Common myeloid progenitor, CD34-positive (primary cell): ENCODE data around the gene COMMD10.

Source experiments
- CTCF ChIA-PET: fragments of 350-600 bp; sonication (Branson Sonifier 250); formaldehyde crosslinking; loops from one replicate; lab custom pipeline; 2021; ENCODE audit warnings: antibody characterized with exemption; lab: Charles Lee
- POLR2A ChIA-PET: fragments of 350-600 bp; sonication (Branson Sonifier 250); formaldehyde crosslinking; loops from one replicate; lab custom pipeline; 2021; ENCODE audit warnings: antibody characterized with exemption; lab: Charles Lee
- DNase-seq, 3 donors: peaks; one replicate each; pipeline versions ENCODE4 v3.0.0 to v3.0.0-alpha.2; 2013
- H3K27ac ChIP-seq, 2 experiments: 1 replicate in 1 of 2; 2 replicates in 1 of 2; pipeline ENCODE4 v1.7.0; 2013; ENCODE audit warnings: inconsistent platforms in 2 of 2, low read length in 2 of 2, mild to moderate bottlenecking in 2 of 2, low read depth in 1 of 2, moderate library complexity in 1 of 2; ENCODE audit not compliant: severe bottlenecking in 2 of 2, insufficient read depth in 1 of 2, poor library complexity in 1 of 2
- H3K27me3 ChIP-seq, 5 experiments: replicated peaks in 2 of 5; 1 replicate in 3 of 5; 2 replicates in 2 of 5; pipeline versions ENCODE4 v1.6.1 to v1.7.0; 2013; ENCODE audit warnings: low read length in 4 of 5, mild to moderate bottlenecking in 2 of 5, moderate library complexity in 2 of 5, inconsistent platforms in 1 of 5; ENCODE audit not compliant: insufficient read depth in 5 of 5, control insufficient read depth in 4 of 5
- H3K36me3 ChIP-seq, 4 experiments: 1 replicate in 2 of 4; 2 replicates in 2 of 4; pipeline versions ENCODE4 v1.6.1 to v1.7.0; 2013; ENCODE audit warnings: low read length in 3 of 4, control low read depth in 1 of 4, mild to moderate bottlenecking in 1 of 4; ENCODE audit not compliant: control insufficient read depth in 4 of 4, insufficient read depth in 4 of 4
- H3K4me1 ChIP-seq, 4 experiments: 1 replicate in 3 of 4; 2 replicates in 1 of 4; pipeline versions ENCODE4 v1.6.1 to v1.7.1; 2013; ENCODE audit warnings: low read length in 3 of 4, mild to moderate bottlenecking in 3 of 4, control low read depth in 1 of 4, inconsistent platforms in 1 of 4, moderate library complexity in 1 of 4; ENCODE audit not compliant: control insufficient read depth in 4 of 4, insufficient read depth in 4 of 4; ENCODE audit errors: control extremely low read depth in 1 of 4
- H3K4me3 ChIP-seq, 7 experiments: 1 replicate in 4 of 7; 2 replicates in 3 of 7; pipeline versions ENCODE4 v1.5.1 to v1.7.0; 2013; ENCODE audit warnings: mild to moderate bottlenecking in 7 of 7, low read length in 6 of 7, moderate library complexity in 6 of 7, inconsistent platforms in 2 of 7, low read depth in 2 of 7, control low read depth in 1 of 7; ENCODE audit not compliant: insufficient read depth in 4 of 7, control insufficient read depth in 1 of 7; ENCODE audit errors: extremely low read depth in 1 of 7
- H3K9me3 ChIP-seq, 5 experiments: 1 replicate in 4 of 5; 2 replicates in 1 of 5; pipeline versions ENCODE4 v1.6.1 to v1.7.1; 2013; ENCODE audit warnings: low read length in 4 of 5, mild to moderate bottlenecking in 2 of 5, inconsistent platforms in 1 of 5, low read depth in 1 of 5, moderate library complexity in 1 of 5; ENCODE audit not compliant: control insufficient read depth in 4 of 5, insufficient read depth in 2 of 5; ENCODE audit errors: control extremely low read depth in 1 of 5
- WGBS: methylation state at CpG from one replicate; pipeline ENCODE4 v1.1.5; 2013; ENCODE audit not compliant: insufficient coverage; 5-methylcytosine and 5-hydroxymethylcytosine counted together

The COMMD10 gene

DNA sequence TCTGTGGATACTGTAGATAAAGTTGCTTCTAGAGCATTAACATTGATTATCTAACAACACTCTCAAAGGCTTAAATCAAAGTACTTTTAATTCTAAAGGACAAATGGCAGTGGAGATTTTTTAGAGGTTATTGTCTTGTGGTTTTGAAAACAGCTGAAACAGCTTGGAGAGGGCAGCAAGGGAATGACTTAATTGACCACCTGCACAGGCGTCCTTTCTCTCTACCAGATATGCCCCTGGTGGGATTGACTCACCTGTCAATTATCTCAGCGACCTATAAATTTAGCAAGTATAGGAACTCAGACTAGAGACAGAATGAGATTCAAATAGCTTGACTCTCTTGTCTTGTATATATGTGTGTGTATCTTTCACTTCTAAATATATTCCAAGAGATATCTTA lies 39.0 kb upstream of the COMMD10 start:
- no peak for DNase-seq
- ChIA-PET POLR2A (no interaction called here), CTCF (interaction anchor here (1.2 kb wide), 1 partner anchor 9 kb away, joined by 3 read pairs; no protein-coding TSS in a partner anchor)
- 100% methylated on average over 1 of the region's 2 CpGs for WGBS
- Histone ChIP-seq H3K9me3 (no peaks in the 10 kb centered on the region), H3K27ac (no peak overlapping the region), H3K36me3 (no peaks in the 10 kb centered on the region), H3K4me3 (no peak overlapping the region), H3K4me1 (no peaks in the 10 kb centered on the region), H3K27me3 (peaks cover 0 to 2% (median 0%) of the 10 kb centered on the region in 5 experiments)

DNA sequence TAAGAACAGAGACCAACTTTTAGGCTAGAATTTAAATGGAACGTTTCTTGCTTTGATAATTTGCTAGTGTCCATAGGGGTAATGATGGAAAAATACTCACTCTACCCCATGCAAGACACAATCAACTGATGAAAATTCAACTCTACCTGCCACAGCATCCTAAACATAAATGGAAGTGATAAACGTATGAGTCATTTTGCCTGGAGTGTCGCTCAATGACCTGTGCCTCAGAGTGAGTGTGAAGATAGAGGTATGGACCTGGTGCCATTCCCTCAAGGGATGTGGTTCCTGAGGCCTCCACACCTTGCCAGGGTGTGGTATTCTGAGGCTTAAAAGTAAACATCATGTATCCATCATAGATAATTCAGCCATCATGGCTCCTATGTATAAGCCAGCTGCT lies 38.6 kb upstream of the COMMD10 start:
- H3K36me3 ChIP-seq, result no peaks in the 10 kb centered on the region
- DNase-seq, result no peak
- no peak overlapping the region for H3K27ac ChIP-seq
- no peaks in the 10 kb centered on the region for H3K4me1 ChIP-seq
- H3K9me3 ChIP-seq, result no peaks in the 10 kb centered on the region
- peaks cover 0 to 2% (median 0%) of the 10 kb centered on the region in 5 experiments for H3K27me3 ChIP-seq
- H3K4me3 ChIP-seq, result no peak overlapping the region
- 80% methylated on average over 1 of the region's 3 CpGs for WGBS
- CTCF ChIA-PET, result interaction anchor here (1.2 kb wide), 1 partner anchor 10 kb away, joined by 3 read pairs; no protein-coding TSS in a partner anchor
- POLR2A ChIA-PET, result no interaction called here

- WGBS, result 100% methylated on average over 2 of the region's 2 CpGs
- Histone ChIP-seq H3K27ac (no peak overlapping the region), H3K4me1 (no peaks in the 10 kb centered on the region), H3K4me3 (no peak overlapping the region), H3K36me3 (no peaks in the 10 kb centered on the region), H3K27me3 (peaks cover 0 to 2% (median 0%) of the 10 kb centered on the region in 5 experiments), H3K9me3 (no peaks in the 10 kb centered on the region)
- POLR2A ChIA-PET, result no interaction called here
- CTCF ChIA-PET, result no interaction called here
- no peak for DNase-seq
Measured at GRCh38 chr5:116046823-116047222, 38.0 kb upstream of the COMMD10 start.

DNA sequence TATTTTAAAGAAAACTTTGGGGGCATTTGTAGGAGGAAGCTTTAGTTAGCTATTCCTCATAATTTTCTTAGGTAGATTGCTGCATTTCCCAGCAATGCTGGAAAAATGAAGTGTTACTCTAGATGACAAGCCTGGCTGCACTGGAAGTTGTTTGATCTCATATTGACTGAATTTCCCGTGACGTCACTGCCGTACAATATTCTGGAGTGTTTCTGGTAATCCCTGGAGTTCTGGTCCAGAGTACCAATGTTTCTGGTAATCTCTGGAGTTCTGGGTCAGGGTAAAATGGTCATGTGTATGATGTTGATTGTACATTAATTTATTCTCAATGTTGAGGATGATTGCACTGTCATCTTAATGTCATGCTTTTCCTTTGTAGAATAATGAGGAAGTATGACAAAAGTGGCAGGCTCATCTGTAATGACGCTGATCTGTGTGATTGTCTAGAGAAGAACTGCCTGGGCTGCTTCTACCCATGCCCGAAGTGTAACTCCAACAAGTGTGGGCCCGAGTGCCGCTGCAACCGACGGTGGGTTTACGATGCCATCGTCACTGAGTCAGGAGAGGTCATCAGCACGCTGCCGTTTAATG lies 26.4 kb upstream of the COMMD10 start:
- Histone ChIP-seq H3K27ac (no peak overlapping the region), H3K4me3 (no peak overlapping the region), H3K27me3 (no peaks in the 10 kb centered on the region), H3K9me3 (peaks cover 0 to 1% (median 0%) of the 10 kb centered on the region in 5 experiments), H3K36me3 (no peaks in the 10 kb centered on the region), H3K4me1 (no peaks in the 10 kb centered on the region)
- 96% methylated on average over 7 of the region's 13 CpGs for WGBS
- CTCF ChIA-PET, result no interaction called here
- POLR2A ChIA-PET, result no interaction called here
- peak in 2 of 3 donors; percentile 9 to 27 for DNase-seq

- ChIA-PET CTCF (no interaction called here), POLR2A (no interaction called here)
- Histone ChIP-seq H3K4me1 (no peaks in the 10 kb centered on the region), H3K36me3 (no peaks in the 10 kb centered on the region), H3K27me3 (no peaks in the 10 kb centered on the region), H3K27ac (no peak overlapping the region), H3K9me3 (no peaks in the 10 kb centered on the region), H3K4me3 (no peak overlapping the region)
- no CpG with 5 or more reads among the region's 2 CpGs for WGBS
- DNase-seq, result no peak
Measured at GRCh38 chr5:116062352-116062751, 22.5 kb upstream of the COMMD10 start.

DNA sequence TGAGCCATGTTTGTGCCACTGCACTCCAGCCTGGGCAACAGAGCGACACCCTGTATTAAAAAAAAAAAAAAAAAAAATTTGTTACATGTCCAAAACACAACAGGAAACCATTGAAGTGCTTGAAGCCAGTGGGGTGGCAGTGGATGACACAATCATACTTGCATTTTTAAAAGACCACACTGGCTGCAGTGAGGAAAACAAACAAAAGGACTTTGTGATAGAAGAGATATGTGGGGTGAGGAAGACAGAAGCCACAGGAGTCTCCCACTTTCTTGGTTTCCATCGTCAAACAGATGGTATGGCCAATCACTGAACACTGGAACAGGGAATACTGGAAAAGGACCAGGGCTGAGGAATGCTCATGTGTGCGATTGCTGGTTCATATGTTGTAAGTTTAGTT lies 20.9 kb upstream of the COMMD10 start:
- Histone ChIP-seq H3K9me3 (no peaks in the 10 kb centered on the region), H3K36me3 (no peaks in the 10 kb centered on the region), H3K4me1 (no peaks in the 10 kb centered on the region), H3K27me3 (no peaks in the 10 kb centered on the region), H3K4me3 (no peak overlapping the region), H3K27ac (no peak overlapping the region)
- no peak for DNase-seq
- WGBS, result 85% methylated on average over 2 of the region's 3 CpGs
- CTCF ChIA-PET, result interaction anchor here (0.7 kb wide), 1 partner anchor 177 kb away, joined by 3 read pairs; no protein-coding TSS in a partner anchor
- POLR2A ChIA-PET, result no interaction called here

GRCh38 chr5:116068028-116068632 lies 16.7 kb upstream of the COMMD10 start:
- 26% methylated on average over 3 of the region's 4 CpGs for WGBS
- ChIA-PET POLR2A (no interaction called here), CTCF (interaction anchor here (0.7 to 3.4 kb wide), 10 partner anchors 8 to 488 kb away, joined by 3 to 14 read pairs (median 3); partner anchors contain the start of gene COMMD10)
- H3K4me1 ChIP-seq, result no peaks in the 10 kb centered on the region
- H3K27me3 ChIP-seq, result no peaks in the 10 kb centered on the region
- peak; percentile 57 to 86 (median 79) for DNase-seq
- no peaks in the 10 kb centered on the region for H3K36me3 ChIP-seq
- no peaks in the 10 kb centered on the region for H3K9me3 ChIP-seq
- H3K27ac ChIP-seq, result no peak overlapping the region
- no peak overlapping the region for H3K4me3 ChIP-seq
